ENCODE data around the gene KIF2B. TPM values are rescaled to one million over a fixed set of nuclear protein-coding genes. Genes with fewer than 3 reads are reported as not detected.
"Not testable (repeated sequence)": the region's sequence is repeated elsewhere in the genome, so short reads cannot be mapped to it uniquely, and the experiment has no call there.

The KIF2B gene
- not detected for total RNA-seq
- long read RNA-seq, result 0 reads

- DNase-seq, result no peak
- intact Hi-C loops (cut with DNase I), result no loop called here
- ATAC-seq, result no peak
Measured at GRCh38 chr17:53822764-53823163, at the start of gene KIF2B. Gene KIF2B (plus strand): TSS chr17:53822927. CDS start chr17:53823034, 107 bp downstream.

- ATAC-seq (no peak), DNase-seq (no peak)
- intact Hi-C loops (cut with DNase I), result no loop called here
Measured at GRCh38 chr17:53780320-53780719, 42.4 kb upstream of the KIF2B start.

GRCh38 chr17:53791551-53791950 is 31.2 kb upstream of the KIF2B start:
- intact Hi-C loops (cut with DNase I), result no loop called here
- no peak for ATAC-seq
- no peak for DNase-seq

GRCh38 chr17:53792451-53792850 is 30.3 kb upstream of the KIF2B start:
- no peak for DNase-seq
- intact Hi-C loops (cut with DNase I), result no loop called here
- no peak for ATAC-seq

- DNase-seq, result no peak
- intact Hi-C loops (cut with DNase I), result no loop called here
- no peak for ATAC-seq
Measured at GRCh38 chr17:53792997-53793396, 29.7 kb upstream of the KIF2B start.

- DNase-seq (no peak), ATAC-seq (no peak)
- intact Hi-C loops (cut with DNase I), result no loop called here
Measured at GRCh38 chr17:53794875-53795274, 27.9 kb upstream of the KIF2B start.

- no peak for ATAC-seq
- DNase-seq, result no peak
- intact Hi-C loops (cut with DNase I), result no loop called here
Measured at GRCh38 chr17:53796642-53797041, 26.1 kb upstream of the KIF2B start.

- intact Hi-C loops (cut with DNase I), result no loop called here
- ATAC-seq, result no peak
Measured at GRCh38 chr17:53797501-53797900, 25.2 kb upstream of the KIF2B start.

GRCh38 chr17:53804437-53804836 is 18.3 kb upstream of the KIF2B start:
- intact Hi-C loops (cut with DNase I), result no loop called here
- DNase-seq (no peak), ATAC-seq (no peak)

More at GRCh38 chr17:53797501-53797900, 25.2 kb upstream of the KIF2B start:
- no peak for DNase-seq

GRCh38 chr17:53806473-53806872 is 16.3 kb upstream of the KIF2B start:
- intact Hi-C loops (cut with DNase I), result no loop called here
- no peak for DNase-seq
- no peak for ATAC-seq

- DNase-seq, result no peak
- ATAC-seq, result no peak
- intact Hi-C loops (cut with DNase I), result no loop called here
Measured at GRCh38 chr17:53807286-53807685, 15.4 kb upstream of the KIF2B start.

GRCh38 chr17:53818271-53818670 is 4.5 kb upstream of the KIF2B start:
- intact Hi-C loops (cut with DNase I), result no loop called here
- ATAC-seq (no peak), DNase-seq (no peak)

GRCh38 chr17:53818929-53819328 is 3.8 kb upstream of the KIF2B start:
- ATAC-seq (no peak), DNase-seq (no peak)
- intact Hi-C loops (cut with DNase I), result no loop called here

- DNase-seq (no peak), ATAC-seq (no peak)
- intact Hi-C loops (cut with DNase I), result no loop called here
Measured at GRCh38 chr17:53819956-53820355, 2.8 kb upstream of the KIF2B start.

GRCh38 chr17:53823341-53824050 is 769 bp downstream of the KIF2B start:
- DNase-seq (no peak), ATAC-seq (no peak)
- intact Hi-C loops (cut with DNase I), result no loop called here

GRCh38 chr17:53834771-53835170 is 12.0 kb downstream of the KIF2B start:
- not testable (repeated sequence) for ATAC-seq

GRCh38 chr17:53837131-53837530 is 14.4 kb downstream of the KIF2B start:
- no peak for ATAC-seq
- intact Hi-C loops (cut with DNase I), result no loop called here

More at GRCh38 chr17:53834771-53835170, 12.0 kb downstream of the KIF2B start:
- intact Hi-C loops (cut with DNase I); DNase-seq: not testable (repeated sequence)

GRCh38 chr17:53844491-53845107 is 21.9 kb downstream of the KIF2B start:
- ATAC-seq (no peak), DNase-seq (no peak)
- intact Hi-C loops (cut with DNase I), result no loop called here

More at GRCh38 chr17:53837131-53837530, 14.4 kb downstream of the KIF2B start:
- no peak for DNase-seq

GRCh38 chr17:53871128-53871527 is 48.4 kb downstream of the KIF2B start:
- intact Hi-C loops (cut with DNase I); ATAC-seq; DNase-seq: not testable (repeated sequence)
